Adrenal gland (tissue), 5 donors: ENCODE data around the gene S100A9.
"Not testable (repeated sequence)": the region's sequence is repeated elsewhere in the genome, so short reads cannot be mapped to it uniquely, and the experiment has no call there.

Experiments
- POLR2A ChIP-seq, 2 donors: fragments of 450-650 bp; IDR thresholded peaks; one replicate each; pipeline ENCODE4 v1.6.1; 2017; ENCODE audit warnings: antibody characterized with exemption in 2 of 2, mild to moderate bottlenecking in 2 of 2, moderate library complexity in 1 of 2
- TF ChIP-seq, protein P1 (sequence below), 6 experiments: fragments of 450-650 bp in 4 of 6; fragments of 200-600 bp in 2 of 6; sonication (generic) in 1 of 6; IDR thresholded peaks; 1 replicate in 5 of 6; 2 replicates in 1 of 6; pipeline versions ENCODE4 v1.5.1 to v1.8.0; 2016 to 2021; ENCODE audit warnings: antibody characterized with exemption in 6 of 6, mild to moderate bottlenecking in 2 of 6, moderate library complexity in 1 of 6
- donor health status: DM: no; HTN: no; CAD: no.

DNA sequence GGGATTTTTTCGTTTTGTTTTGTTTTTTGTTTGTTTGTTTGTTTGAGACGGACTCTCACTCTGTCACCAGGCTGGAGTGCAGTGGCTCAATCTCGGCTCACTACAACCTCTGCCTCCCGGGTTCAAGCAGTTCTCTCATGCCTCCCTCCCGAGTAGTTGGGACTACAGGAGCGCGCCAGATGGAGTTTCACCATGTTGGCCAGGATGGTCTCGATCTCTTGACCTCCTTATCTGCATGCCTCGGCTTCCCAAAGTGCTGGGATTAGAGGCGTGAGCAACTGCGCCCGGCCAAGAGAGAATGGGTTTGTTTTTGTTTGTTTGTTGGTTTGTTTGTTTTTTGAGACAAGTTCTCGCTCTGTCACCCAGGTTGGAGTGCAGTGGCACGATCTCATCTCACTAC lies 10.6 kb upstream of the S100A9 start:
- TF ChIP-seq, protein P1, sequence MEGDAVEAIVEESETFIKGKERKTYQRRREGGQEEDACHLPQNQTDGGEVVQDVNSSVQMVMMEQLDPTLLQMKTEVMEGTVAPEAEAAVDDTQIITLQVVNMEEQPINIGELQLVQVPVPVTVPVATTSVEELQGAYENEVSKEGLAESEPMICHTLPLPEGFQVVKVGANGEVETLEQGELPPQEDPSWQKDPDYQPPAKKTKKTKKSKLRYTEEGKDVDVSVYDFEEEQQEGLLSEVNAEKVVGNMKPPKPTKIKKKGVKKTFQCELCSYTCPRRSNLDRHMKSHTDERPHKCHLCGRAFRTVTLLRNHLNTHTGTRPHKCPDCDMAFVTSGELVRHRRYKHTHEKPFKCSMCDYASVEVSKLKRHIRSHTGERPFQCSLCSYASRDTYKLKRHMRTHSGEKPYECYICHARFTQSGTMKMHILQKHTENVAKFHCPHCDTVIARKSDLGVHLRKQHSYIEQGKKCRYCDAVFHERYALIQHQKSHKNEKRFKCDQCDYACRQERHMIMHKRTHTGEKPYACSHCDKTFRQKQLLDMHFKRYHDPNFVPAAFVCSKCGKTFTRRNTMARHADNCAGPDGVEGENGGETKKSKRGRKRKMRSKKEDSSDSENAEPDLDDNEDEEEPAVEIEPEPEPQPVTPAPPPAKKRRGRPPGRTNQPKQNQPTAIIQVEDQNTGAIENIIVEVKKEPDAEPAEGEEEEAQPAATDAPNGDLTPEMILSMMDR (IDR thresholded peaks at IDR 0.05) = not testable (repeated sequence)
- TF ChIP-seq POLR2A (IDR thresholded peaks at IDR 0.05) = not testable (repeated sequence)
